SHP77 treated with DMSO at 0.1 percent for 48 hours (cell line): Measurements from ENCODE around the gene CAND1.
"Not testable (repeated sequence)": the region's sequence is repeated elsewhere in the genome, so short reads cannot be mapped to it uniquely, and the experiment has no call there.

ENCODE experiments used
- DNase-seq: peaks from one replicate; lab custom pipeline; 2025; lab: John Stamatoyannopoulos, UW

CAND1 gene

GRCh38 chr12:67341086-67341485, 71.9 kb downstream of the CAND1 start:
- not testable (repeated sequence) for DNase-seq

DNA sequence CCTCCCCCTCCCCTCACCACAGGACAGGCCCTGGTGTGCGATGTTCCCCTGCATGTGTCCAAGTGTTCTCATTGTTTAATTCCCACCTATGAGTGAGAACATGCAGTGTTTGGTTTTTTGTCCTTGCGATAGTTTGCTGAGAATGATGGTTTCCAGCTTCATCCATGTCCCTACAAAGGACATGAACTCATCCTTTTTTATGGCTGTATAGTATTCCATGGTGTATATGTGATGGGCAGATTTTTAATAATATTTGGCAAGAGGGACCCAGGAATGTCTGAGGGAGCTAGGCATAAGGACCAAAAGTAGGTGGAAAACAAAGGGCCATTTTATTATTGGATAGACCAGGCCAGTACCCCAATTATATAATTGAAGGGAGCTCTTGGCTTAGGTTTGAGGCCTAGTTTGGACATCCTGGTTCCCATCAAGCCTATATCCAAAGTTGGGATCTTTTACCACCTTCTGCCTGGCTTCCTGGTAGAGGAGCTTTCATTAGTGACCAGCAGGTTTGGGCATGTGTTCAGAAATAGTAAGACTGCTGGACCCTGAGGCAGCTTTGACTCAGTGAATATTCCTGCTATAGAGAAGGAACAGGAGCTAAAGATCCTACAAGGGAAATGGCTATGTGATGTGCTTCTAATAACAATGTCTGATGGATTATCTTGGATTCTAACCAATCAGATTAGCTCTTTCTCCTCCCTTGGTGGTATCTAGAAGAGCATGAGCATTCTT, 76.0 kb downstream of the CAND1 start:
- DNase-seq, result no peak

GRCh38 chr12:67348683-67349082, 79.5 kb downstream of the CAND1 start:
- no peak for DNase-seq

DNA sequence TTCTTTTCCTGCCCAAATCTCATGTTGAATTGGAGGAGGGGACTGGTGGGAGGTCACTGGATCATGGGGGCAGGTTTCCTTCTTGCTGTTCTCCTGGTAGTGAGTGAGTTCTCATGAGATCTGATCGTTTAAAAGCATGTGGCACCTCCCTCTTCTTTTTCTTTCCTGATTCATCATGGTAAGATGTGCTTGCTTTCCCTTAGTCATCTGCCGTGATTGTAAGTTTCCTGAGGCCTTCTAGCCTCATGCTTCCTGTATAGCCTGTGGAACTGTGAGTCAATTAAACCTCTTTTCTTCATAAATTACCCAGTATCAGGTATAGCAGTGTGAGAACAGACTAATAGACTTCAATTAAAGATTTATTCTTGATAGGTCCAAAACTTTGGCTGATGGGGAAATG, 83.5 kb downstream of the CAND1 start:
- DNase-seq, result no peak

DNA sequence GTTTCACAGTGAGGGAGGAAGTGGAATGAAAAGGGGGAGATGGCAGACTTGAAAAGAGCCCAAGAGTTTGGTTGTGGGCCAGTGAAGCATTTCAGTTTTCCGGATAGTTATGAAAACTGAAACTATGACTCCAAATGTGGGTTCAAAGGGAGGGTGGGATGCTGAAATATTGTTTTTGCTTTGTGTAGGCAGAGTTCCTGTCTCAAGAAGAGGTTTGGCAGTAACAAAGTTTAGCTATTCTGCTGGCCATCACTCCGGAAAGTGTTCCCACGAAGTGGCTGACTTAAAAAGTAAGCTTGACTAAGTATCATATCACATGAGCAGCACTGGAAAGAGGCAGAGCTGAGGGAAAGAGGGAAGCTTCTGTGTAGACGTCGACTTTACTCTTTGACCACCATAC, 85.2 kb downstream of the CAND1 start:
- DNase-seq, result no peak

- DNase-seq, result no peak
These were observed 85.8 kb downstream of the CAND1 start for GRCh38 chr12:67354966-67355365.

DNA sequence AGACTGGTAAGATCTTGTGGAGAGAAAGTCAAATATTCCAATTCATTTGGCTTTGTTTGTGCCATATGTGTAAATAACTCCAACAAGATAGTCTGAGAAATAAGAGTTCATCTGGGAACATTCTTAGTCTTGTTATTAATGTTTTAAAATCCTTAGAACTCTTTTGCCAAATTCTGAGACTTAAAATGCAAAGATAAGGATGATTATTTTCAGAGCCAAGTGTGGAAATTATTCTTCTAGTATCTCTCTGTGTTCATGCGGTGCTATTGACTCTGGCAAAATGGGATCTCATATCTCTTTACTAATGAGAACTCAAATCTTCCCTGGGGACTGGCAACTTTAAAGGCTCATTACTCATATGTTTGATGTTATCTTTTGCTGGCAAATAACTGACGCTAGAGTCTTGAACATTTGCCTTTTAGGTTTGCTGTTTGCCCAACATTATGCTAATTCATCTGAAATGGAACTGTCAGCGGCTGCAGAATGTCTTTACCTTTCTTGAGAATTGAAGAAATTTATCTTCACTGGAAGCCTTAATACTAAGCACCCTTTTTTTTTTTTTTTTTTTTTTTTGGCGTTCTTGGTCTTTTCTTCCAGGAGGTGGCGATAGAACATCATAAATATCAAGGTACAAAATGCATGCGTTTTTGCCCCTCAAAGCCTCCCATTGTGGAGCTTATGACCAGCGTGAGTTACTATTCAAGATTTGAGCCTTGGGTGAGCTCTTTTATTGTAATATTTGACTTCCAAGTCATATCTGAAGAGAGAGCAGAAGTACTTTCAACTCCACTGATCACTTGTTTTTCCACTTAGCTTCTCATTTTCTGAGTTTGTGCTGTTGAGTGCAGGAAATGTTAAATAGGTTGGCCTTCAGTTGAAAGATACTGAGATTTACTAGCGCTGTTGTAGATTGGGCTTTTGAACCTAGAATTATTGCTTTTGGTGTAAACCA, 86.5 kb downstream of the CAND1 start:
- peak; percentile 1 for DNase-seq

DNA sequence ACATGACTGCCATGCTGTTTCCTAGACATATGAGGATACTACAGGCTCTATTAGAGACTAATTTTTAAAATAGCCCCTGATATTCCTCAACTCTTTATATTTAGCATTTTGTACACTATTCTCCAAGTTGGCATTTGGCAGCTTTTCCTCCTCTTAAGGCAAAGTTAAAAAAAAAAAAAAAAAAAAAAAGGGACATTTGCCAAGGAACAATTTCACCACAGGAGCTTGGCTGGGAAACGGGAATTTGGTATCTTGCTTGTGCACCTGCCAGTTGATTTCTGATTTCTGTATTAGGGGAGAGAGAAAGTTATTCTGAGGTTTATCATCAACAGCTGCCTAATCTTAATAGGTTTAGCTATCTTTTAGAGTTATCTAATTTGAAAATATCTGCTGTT, 87.2 kb downstream of the CAND1 start:
- DNase-seq, result no peak

DNA sequence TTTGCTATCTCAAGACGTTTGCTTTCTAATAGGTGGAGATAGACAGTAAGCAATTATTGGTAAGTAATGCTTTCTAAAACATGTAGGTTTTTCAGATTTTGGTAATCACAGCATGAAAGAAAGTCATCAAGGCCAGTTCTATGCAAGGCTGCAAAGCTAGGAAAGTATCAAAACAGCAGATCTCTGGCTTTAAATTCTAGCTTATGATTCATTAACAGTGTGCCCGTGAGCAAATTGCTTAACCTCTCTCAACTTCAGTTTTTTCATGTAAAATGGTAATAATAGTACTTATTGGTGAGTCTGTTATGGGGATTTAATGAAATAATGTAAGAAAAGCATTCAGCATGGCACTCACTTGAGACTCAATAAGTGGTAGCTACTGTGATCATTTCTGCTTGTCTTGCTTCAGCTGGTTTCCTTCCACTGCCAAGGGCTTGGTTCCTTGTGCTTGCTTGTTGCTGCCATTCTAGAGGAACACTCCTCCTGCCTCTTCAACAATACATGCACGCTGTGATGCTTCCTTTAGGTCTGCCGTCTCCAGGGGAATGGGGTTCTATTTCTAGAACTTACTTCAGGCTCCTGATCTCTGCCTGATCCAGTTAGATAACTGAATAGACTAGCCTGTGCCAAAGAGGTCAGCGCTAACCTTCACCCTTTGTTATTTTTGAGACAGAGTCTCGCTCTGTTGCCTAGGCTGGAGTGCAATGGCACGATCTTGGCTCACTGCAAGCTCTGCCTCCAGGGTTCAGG, 88.4 kb downstream of the CAND1 start:
- no peak for DNase-seq

DNA sequence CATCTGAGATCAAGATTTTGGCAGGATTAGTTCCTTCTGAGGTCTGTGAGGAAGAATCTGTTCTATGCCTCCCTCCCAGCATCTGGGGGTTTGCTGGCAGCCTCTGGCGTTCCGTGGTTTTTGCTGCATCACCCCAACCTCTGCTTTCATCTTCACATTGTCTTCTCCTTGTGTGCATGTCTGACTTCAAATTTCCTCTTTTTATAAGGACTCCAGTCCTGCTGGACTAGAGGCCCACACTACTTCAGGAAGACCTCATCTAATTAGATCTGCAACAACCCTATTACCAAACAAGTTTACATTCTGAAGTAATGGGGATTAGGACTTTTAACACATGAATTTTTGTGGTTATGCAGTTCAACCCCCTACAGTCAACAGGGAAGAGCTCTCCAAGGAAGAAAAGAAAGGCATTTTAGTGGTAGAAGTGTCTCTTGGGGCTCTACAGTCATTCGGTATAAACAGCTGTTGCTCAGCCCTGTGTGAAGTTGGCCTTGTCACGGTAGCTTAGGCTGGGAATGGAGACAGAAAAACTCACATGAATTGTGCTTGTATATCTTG, 89.7 kb downstream of the CAND1 start:
- no peak for DNase-seq

DNA sequence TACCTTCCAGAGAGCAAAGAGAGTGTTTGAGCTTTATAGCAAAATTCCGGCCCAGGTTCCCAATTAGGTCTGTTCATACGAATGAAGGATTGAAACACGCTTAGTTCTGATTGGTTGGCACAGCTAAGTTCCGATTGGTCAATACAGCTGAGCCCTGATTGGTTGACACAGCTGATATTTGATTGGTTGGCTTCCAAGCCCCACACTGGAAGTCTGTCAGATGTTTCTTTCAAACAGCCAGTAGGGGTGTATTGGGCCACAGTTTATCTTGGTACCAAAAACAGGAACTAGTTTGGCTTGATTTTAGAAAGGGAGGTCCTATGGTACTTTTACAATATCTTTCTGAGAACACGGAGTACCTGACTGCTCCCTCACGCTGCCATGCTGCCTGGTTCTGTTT, 93.4 kb downstream of the CAND1 start:
- no peak for DNase-seq

DNA sequence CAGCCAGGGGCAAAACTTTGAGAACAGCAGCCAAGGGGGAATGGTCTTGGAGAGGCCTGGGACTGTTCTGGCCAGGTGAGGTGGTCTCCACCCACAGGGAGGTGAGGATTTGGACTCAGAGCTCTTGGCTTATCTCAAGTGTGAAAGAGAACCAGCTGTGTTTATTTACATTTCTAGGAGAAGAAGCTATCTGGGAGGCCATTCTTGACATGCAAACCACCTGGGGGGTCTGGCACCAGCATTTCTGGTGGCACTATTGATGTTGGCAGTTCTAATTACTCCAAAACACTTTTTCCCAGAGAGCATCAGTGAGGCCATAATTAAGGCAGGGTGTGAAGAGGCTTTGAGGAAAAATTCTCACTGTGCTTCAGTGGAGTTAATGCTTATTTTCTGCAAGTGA, 95.1 kb downstream of the CAND1 start:
- DNase-seq, result no peak

DNA sequence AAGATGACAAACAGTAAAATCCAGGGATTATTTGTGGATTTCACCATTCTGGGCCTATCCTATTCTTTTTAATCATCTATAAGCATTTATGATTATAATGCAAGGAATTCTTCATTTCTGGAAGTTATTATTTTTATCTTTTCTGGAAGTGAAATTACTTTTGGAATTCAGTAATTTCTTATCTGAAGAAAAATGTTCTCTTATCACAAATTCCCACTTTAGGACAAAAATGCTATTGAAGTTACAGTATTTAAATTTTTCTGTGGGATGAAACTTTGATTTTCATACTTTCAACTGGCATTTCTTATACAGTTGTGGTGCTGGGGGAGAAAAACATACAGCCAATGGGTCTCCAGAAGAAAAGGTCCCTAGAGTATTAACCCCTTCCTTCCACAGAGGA, 96.0 kb downstream of the CAND1 start:
- no peak for DNase-seq

- no peak for DNase-seq
These were observed 98.7 kb downstream of the CAND1 start for GRCh38 chr12:67367843-67368242.
